HepG2 (cell line): Measurements from ENCODE around the gene ATP5F1A. TPM values are rescaled to one million over a fixed set of nuclear protein-coding genes. Genes with fewer than 3 reads are reported as not detected.
A peak's percentile ranks its signal among the peaks of the same experiment; 100 is the strongest.

ENCODE experiments used
- E2F2 ChIP-seq: sonication (generic); formaldehyde crosslinking; IDR thresholded peaks from 2 replicates; pipeline ENCODE4 v1.4.0; 2020; ENCODE audit warnings: missing genetic modification reagents, borderline replicate concordance
- EHMT2 ChIP-seq: fragments of 200-600 bp; sonication (generic); IDR thresholded peaks from 2 replicates; pipeline ENCODE4 v1.7.0; 2017; ENCODE audit warnings: antibody characterized with exemption, low read depth, low read length, borderline replicate concordance
- PATZ1 ChIP-seq: sonication (generic); formaldehyde crosslinking; IDR thresholded peaks from 2 replicates; pipeline ENCODE4 v1.4.0; 2020; ENCODE audit warnings: missing genetic modification reagents
- POLR2A ChIP-seq, 2 experiments: IDR thresholded peaks; 2 replicates each; pipeline ENCODE4 v1.6.1; 2011; ENCODE audit warnings: low read depth in 2 of 2, low read length in 2 of 2, mild to moderate bottlenecking in 1 of 2, moderate library complexity in 1 of 2; ENCODE audit not compliant: insufficient read depth in 1 of 2
- ZBTB2 ChIP-seq: sonication (generic); formaldehyde crosslinking; IDR thresholded peaks from 2 replicates; pipeline ENCODE4 v1.8.0; 2022; ENCODE audit warnings: low read depth, missing genetic modification reagents
- ZBTB20 ChIP-seq: sonication (generic); formaldehyde crosslinking; IDR thresholded peaks from 2 replicates; pipeline ENCODE4 v1.8.1; 2023; ENCODE audit warnings: missing genetic modification reagents, low read depth, mild to moderate bottlenecking, borderline replicate concordance
- ZBTB34 ChIP-seq: sonication (generic); formaldehyde crosslinking; IDR thresholded peaks from 2 replicates; pipeline ENCODE4 v1.8.0; 2022; ENCODE audit warnings: mild to moderate bottlenecking, missing genetic modification reagents
- ZNF280B ChIP-seq: sonication (generic); formaldehyde crosslinking; IDR thresholded peaks from 2 replicates; pipeline ENCODE4 v1.5.0; 2020; ENCODE audit warnings: missing genetic modification reagents, mild to moderate bottlenecking, borderline replicate concordance
- ZNF333 ChIP-seq: sonication (generic); formaldehyde crosslinking; IDR thresholded peaks from 2 replicates; pipeline ENCODE4 v1.4.0; 2020; ENCODE audit warnings: mild to moderate bottlenecking, missing genetic modification reagents, borderline replicate concordance
- ZNF430 ChIP-seq: sonication (generic); formaldehyde crosslinking; IDR thresholded peaks from 2 replicates; pipeline ENCODE4 v1.9.0; 2021; ENCODE audit warnings: mild to moderate bottlenecking, missing genetic modification reagents
- ZNF513 ChIP-seq: sonication (generic); formaldehyde crosslinking; conservative IDR thresholded peaks from 2 replicates; pipeline ENCODE4 v1.5.0; 2020; ENCODE audit warnings: missing genetic modification reagents
- ZNF574 ChIP-seq: sonication (generic); formaldehyde crosslinking; IDR thresholded peaks from 2 replicates; pipeline ENCODE4 v1.4.0; 2020; ENCODE audit warnings: missing genetic modification reagents
- ZSCAN29 ChIP-seq: sonication (generic); formaldehyde crosslinking; conservative IDR thresholded peaks from 2 replicates; pipeline ENCODE4 v1.4.0; 2020; ENCODE audit warnings: mild to moderate bottlenecking, missing genetic modification reagents
- polyA plus RNA-seq, 8 experiments: library from polyadenylated mRNA; depleted of rRNA in 3 of 8; stranded (reverse) in 7 of 8; unstranded in 1 of 8; fragments of >200 nt; fragmentation: Illumina TruSeq in 4 of 8; extraction: Trizol in 4 of 8; gene quantifications; 2 replicates each; pipeline versions ENCODE4 v1.2.1 to v1.2.3, GENCODE V29; 2011 to 2016; ENCODE audit warnings: low read depth in 4 of 8, missing spikeins in 1 of 8, mixed read lengths in 1 of 8; ENCODE audit not compliant: insufficient read depth in 1 of 8
- total RNA-seq, 5 experiments: library from RNA; depleted of rRNA; stranded (reverse); fragments of >200 nt; fragmentation: Illumina TruSeq; extraction: Trizol; gene quantifications; 2 replicates each; pipeline ENCODE4 v1.2.3, GENCODE V29; 2016; ENCODE audit warnings: low read depth in 1 of 5

The ATP5F1A gene
- total and polyA plus RNA-seq, 2 of the 13 experiments (the other 11 are each of a cell fraction or from before 2014, with no cell fraction given), result 459 to 922 TPM

GRCh38 chr18:46104128-46104911 lies 6.2 kb upstream of the ATP5F1A start, which contains the start of gene HAUS1 (continued):
- TF ChIP-seq ZBTB34 (CRISPR knock-in tag), result no peak
- no peak for TF ChIP-seq EHMT2
- peak; percentile 87; the same call in 1 of the 2 replicates for TF ChIP-seq ZNF333 (CRISPR knock-in tag)
- TF ChIP-seq E2F2 (CRISPR knock-in tag), result no peak
- TF ChIP-seq ZNF430 (CRISPR knock-in tag), result no peak
- no peak for TF ChIP-seq ZNF513
- TF ChIP-seq ZBTB2 (CRISPR knock-in tag), result no peak
- TF ChIP-seq ZSCAN29 (CRISPR knock-in tag), result 0 out of 2 replicates have a peak, but pooled peaks have one; percentile 62
- TF ChIP-seq ZBTB20 (CRISPR knock-in tag), result 0 out of 2 replicates have a peak, but pooled peaks have one; percentile 37
- no peak for TF ChIP-seq ZNF280B
- peak; percentile 79 for TF ChIP-seq ZNF574 (CRISPR knock-in tag)
- 0 out of 2 replicates have a peak, but pooled peaks have one; percentile 16 for TF ChIP-seq PATZ1
- TF ChIP-seq POLR2A (IDR thresholded peaks at IDR 0.05; ENCODE audit: insufficient read depth in 1 of 2, low read depth in 2 of 2, low read length in 2 of 2), result peak; percentile 80 to 89
